Upper lobe of left lung (tissue), 4 donors: ENCODE data around the gene MAVS.

Experiments used
- CTCF ChIP-seq, 6 experiments: fragments of 450-650 bp in 4 of 6; fragments of 200-600 bp in 2 of 6; sonication (generic) in 2 of 6; IDR thresholded peaks; one replicate each; pipeline ENCODE4 v1.5.1; 2016 to 2019; ENCODE audit warnings: antibody characterized with exemption in 6 of 6
- POLR2A ChIP-seq, 4 donors: fragments of 450-650 bp; IDR thresholded peaks; one replicate each; pipeline ENCODE4 v1.5.1; 2016 to 2017; ENCODE audit warnings: antibody characterized with exemption in 4 of 4, mild to moderate bottlenecking in 2 of 4

GRCh38 chr20:3804254-3804751 lies 42.3 kb upstream of the MAVS start:
- no peak for TF ChIP-seq CTCF (IDR thresholded peaks at IDR 0.05)
- TF ChIP-seq POLR2A (IDR thresholded peaks at IDR 0.05) = no peak
